Esophagus muscularis mucosa (tissue), 4 donors: ENCODE measurements around the gene NCOA3. TPM values are rescaled to one million over a fixed set of nuclear protein-coding genes. Genes with fewer than 3 reads are reported as not detected.

Source experiments
- DNase-seq: peaks from one replicate; pipeline ENCODE4 v3.0.0-alpha.2; 2017; ENCODE audit errors: extremely low spot score
- H3K27ac ChIP-seq, 4 donors: fragments of 200-600 bp; sonication (generic); replicated peaks in 1 of 4; 1 replicate in 3 of 4; 2 replicates in 1 of 4; pipeline ENCODE4 v1.5.1; 2016 to 2019; ENCODE audit warnings: mild to moderate bottlenecking in 1 of 4
- H3K27me3 ChIP-seq, 4 donors: fragments of 200-600 bp; sonication (generic); one replicate each; pipeline versions ENCODE4 v1.5.1 to v1.6.0; 2016 to 2019
- H3K36me3 ChIP-seq, 4 donors: fragments of 200-600 bp; sonication (generic); one replicate each; pipeline ENCODE4 v1.5.1; 2016 to 2019
- H3K4me1 ChIP-seq, 4 donors: fragments of 200-600 bp; sonication (generic); one replicate each; pipeline ENCODE4 v1.5.1; 2016 to 2019
- H3K4me3 ChIP-seq, 4 donors: fragments of 200-600 bp; sonication (generic); 1 replicate in 2 of 4; 2 replicates in 2 of 4; pipeline ENCODE4 v1.5.1; 2016 to 2019; ENCODE audit warnings: mild to moderate bottlenecking in 4 of 4, moderate library complexity in 1 of 4
- H3K9me3 ChIP-seq, 4 donors: fragments of 200-600 bp; sonication (generic); 1 replicate in 3 of 4; 2 replicates in 1 of 4; pipeline ENCODE4 v1.5.1; 2016 to 2019
- EP300 ChIP-seq: sonication (generic); formaldehyde crosslinking; IDR thresholded peaks from one replicate; pipeline ENCODE4 v1.6.1; 2017; ENCODE audit warnings: antibody characterized with exemption
- POLR2A ChIP-seq: fragments of 450-650 bp; IDR thresholded peaks from one replicate; pipeline ENCODE4 v1.6.1; 2017; ENCODE audit warnings: antibody characterized with exemption, moderate library complexity, mild to moderate bottlenecking, low read depth
- POLR2AphosphoS5 ChIP-seq, 2 donors: sonication (generic); formaldehyde crosslinking; IDR thresholded peaks; one replicate each; pipeline ENCODE4 v1.6.1; 2017; ENCODE audit warnings: antibody characterized with exemption in 2 of 2
- WGBS: methylation state at CpG from one replicate; pipeline ENCODE4 v1.1.5; 2018; 5-methylcytosine and 5-hydroxymethylcytosine counted together
- intact Hi-C: fragments of 100-400 bp; cut with DNase I; formaldehyde crosslinking; loops from one replicate; pipeline ENCODE4 v1.15.1; 2023
- total RNA-seq, 4 donors: library from RNA; depleted of rRNA; stranded (reverse); fragments of >200 nt; gene quantifications; one replicate each; pipeline versions ENCODE4 v1.1.0 to v1.2.1, GENCODE V29; 2016
- TF ChIP-seq, protein P1 (sequence below), 3 experiments: fragments of 200-600 bp in 2 of 3; fragments of 450-650 bp in 1 of 3; sonication (generic) in 2 of 3; IDR thresholded peaks; one replicate each; pipeline ENCODE4 v1.5.1; 2017 to 2019; ENCODE audit warnings: antibody characterized with exemption in 3 of 3, mild to moderate bottlenecking in 2 of 3, moderate library complexity in 1 of 3

NCOA3 gene
- total RNA-seq, 4 donors from 2014 or later, result 25.7 to 51.4 (median 35.8) TPM

DNA sequence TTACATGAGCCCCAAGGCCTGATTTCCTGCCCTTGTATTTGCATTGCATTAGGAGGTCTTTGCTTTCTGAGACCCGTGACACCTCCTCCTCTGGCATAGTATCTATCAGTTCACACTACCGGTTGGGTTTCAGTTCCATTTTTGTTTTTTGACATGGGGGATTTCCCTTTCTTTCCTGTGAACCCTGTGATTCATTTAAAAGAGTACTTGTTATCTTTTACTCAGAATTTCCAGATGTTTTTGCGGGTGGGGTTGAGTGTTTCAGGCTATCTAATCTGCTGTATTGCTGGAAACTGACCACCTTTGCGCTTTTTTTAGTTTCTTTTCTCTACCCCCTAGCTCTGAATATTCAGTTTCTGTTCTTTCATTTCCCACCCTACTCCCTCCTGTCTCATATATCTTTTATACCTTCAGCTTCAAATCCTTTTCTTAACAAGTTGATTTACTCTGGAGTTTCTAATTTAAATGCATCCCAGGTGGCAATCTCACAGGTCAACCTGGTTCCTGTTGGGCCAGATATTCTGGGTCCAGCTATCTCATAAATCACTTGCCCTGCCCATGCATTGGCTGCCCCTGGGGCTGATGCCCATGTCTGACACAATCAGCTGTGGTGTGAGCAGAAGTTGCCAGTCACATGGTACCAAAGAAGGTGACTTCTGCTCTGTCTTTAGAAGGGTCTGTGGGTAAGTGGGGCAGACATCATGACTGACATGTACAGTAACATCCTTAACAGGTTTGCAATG is 14.3 kb upstream of the NCOA3 start:
- Histone ChIP-seq H3K36me3 (no peaks in the 10 kb centered on the region), H3K9me3 (no peaks in the 10 kb centered on the region), H3K4me3 (no peak overlapping the region), H3K27me3 (no peaks in the 10 kb centered on the region), H3K4me1 (peaks cover 0 to 2% (median under 1%) of the 10 kb centered on the region in 4 donors), H3K27ac (no peak overlapping the region)
- TF ChIP-seq, protein P1, sequence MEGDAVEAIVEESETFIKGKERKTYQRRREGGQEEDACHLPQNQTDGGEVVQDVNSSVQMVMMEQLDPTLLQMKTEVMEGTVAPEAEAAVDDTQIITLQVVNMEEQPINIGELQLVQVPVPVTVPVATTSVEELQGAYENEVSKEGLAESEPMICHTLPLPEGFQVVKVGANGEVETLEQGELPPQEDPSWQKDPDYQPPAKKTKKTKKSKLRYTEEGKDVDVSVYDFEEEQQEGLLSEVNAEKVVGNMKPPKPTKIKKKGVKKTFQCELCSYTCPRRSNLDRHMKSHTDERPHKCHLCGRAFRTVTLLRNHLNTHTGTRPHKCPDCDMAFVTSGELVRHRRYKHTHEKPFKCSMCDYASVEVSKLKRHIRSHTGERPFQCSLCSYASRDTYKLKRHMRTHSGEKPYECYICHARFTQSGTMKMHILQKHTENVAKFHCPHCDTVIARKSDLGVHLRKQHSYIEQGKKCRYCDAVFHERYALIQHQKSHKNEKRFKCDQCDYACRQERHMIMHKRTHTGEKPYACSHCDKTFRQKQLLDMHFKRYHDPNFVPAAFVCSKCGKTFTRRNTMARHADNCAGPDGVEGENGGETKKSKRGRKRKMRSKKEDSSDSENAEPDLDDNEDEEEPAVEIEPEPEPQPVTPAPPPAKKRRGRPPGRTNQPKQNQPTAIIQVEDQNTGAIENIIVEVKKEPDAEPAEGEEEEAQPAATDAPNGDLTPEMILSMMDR (IDR thresholded peaks at IDR 0.05), result no peak
- TF ChIP-seq EP300, result no peak
- TF ChIP-seq POLR2A, result no peak
- no peak for TF ChIP-seq POLR2AphosphoS5 (IDR thresholded peaks at IDR 0.05)
- DNase-seq, result no peak
- WGBS, result 56% methylated on average over 4 of the region's 4 CpGs
- intact Hi-C loops, result no loop called here

DNA sequence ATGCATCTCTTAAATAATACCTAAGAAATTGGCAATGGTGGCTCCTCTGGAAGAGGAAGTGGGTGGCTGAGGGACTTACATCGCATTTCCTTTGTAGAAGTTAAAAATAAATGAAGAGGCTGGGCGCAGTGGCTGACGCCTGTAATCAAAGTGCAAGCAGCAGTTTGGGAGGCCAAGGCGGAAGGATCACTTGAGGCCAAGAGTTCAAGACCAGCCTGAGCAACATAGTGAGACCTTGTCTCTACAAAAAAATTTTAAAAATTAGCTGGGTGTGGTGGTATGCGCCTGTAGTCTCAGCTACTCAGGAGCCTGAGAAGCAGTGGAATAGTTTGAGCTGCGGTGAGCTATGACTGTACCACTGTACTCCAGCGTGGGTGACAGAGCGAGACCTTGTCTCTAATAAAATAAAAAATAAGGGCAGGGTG is 12.2 kb upstream of the NCOA3 start:
- Histone ChIP-seq H3K27ac (no peak overlapping the region), H3K36me3 (no peaks in the 10 kb centered on the region), H3K4me3 (no peak overlapping the region), H3K9me3 (no peaks in the 10 kb centered on the region), H3K27me3 (no peaks in the 10 kb centered on the region), H3K4me1 (peaks cover 20 to 22% (median 21%) of the 10 kb centered on the region in 4 donors)
- 78% methylated on average over 8 of the region's 8 CpGs for WGBS
- DNase-seq, result no peak
- intact Hi-C loops, result no loop called here
- TF ChIP-seq, protein P1 (IDR thresholded peaks at IDR 0.05), result no peak
- TF ChIP-seq POLR2A (no peak), EP300 (no peak), POLR2AphosphoS5 (IDR thresholded peaks at IDR 0.05) (no peak)

DNA sequence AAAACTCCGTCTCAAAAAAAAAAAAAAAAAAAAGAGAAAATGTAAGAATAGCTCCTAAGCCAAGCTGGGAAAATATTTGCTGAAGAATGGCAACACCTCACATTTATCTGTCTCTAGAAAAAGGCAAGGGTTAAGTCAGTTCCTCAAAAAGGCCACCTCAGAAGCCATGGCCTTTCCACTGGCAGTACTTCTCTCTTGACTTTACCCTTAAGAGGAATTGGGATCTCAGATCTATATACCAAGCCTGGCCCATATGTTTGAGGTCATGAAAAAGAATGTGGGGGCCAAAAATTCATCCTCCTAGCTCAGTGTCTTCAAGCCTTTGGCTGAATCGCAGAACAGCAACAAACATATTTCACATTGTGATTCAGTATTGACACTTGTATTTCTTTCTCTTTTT is 10.9 kb upstream of the NCOA3 start:
- intact Hi-C loops, result loop anchor here (10.0 kb wide), 1 partner anchor 236 kb away; no protein-coding TSS in a partner anchor
- TF ChIP-seq POLR2AphosphoS5 (IDR thresholded peaks at IDR 0.05), result no peak
- TF ChIP-seq, protein P1 (IDR thresholded peaks at IDR 0.05), result no peak
- H3K27me3 ChIP-seq, result no peaks in the 10 kb centered on the region
- DNase-seq, result no peak
- no peaks in the 10 kb centered on the region for H3K9me3 ChIP-seq
- no peaks in the 10 kb centered on the region for H3K36me3 ChIP-seq
- H3K4me1 ChIP-seq, result peaks cover 20 to 22% (median 21%) of the 10 kb centered on the region in 4 donors
- WGBS, result 95% methylated on average over 2 of the region's 2 CpGs
- H3K27ac ChIP-seq, result no peak overlapping the region
- H3K4me3 ChIP-seq, result no peak overlapping the region

DNA sequence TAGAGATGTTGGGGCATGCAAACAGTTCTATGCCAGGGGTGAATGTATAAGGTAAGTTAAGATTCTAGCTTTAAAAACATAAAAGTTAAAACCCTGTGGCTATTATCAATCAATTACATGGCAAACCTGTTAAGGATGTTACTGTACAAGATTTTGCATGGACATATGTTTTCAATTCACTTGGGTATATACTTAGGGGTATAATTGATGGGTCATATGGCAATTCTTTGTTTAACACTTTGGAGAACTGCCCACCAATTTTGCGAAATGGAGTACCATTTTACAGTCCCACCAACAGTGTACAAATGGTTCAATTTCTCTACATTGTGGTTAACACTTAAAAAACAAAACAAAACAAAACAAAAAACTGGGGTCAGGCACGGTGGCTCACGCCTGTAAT is 9.4 kb upstream of the NCOA3 start:
- TF ChIP-seq EP300 (no peak), POLR2AphosphoS5 (IDR thresholded peaks at IDR 0.05) (no peak)
- 88% methylated on average over 3 of the region's 3 CpGs for WGBS
- Histone ChIP-seq H3K4me1 (peaks cover 20 to 22% (median 21%) of the 10 kb centered on the region in 4 donors), H3K4me3 (no peak overlapping the region), H3K36me3 (no peaks in the 10 kb centered on the region), H3K27me3 (no peaks in the 10 kb centered on the region), H3K27ac (peak overlapping the region in 3 of 4 donors; percentile 71 to 84 (median 78)), H3K9me3 (no peaks in the 10 kb centered on the region)
- intact Hi-C loops, result loop anchor here (10.0 kb wide), 1 partner anchor 237 kb away; no protein-coding TSS in a partner anchor
- DNase-seq, result no peak

DNA sequence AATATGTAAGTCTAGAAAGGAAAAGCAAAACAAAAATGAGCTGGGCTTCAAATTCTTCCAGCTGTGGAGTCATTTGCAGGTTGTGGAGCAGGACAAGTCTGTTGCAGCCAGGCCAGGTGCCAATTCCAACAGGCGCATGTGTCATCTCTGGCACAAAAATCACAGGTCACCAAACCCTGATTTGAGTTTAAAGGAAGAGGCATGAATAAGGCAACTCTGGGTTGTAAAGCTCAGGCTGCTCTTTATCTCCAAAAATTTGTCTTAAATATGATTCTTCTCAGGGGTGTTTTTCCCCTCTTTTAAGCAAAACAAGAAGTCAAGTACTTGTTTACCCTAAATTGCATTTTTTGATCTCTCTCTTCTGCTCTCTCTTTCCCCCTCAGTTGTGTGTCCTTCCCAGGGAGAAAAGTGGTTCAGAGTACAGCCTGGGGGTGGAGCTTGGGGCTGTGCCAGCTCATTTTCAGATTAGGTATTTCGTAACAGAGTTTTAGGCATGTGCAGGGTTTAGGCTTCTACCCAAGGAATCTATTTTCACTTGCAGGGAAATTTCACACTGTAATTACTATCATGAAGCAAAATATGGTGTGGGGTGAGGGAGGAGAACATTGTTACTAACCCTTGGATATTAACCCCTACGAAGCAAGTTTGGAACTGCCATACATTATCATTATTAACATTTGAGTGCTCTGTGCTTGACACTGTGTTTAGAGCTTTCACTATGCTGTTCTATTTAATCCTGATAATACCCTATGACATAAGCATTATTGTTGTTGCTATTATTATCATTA is 8.3 kb upstream of the NCOA3 start:
- DNase-seq, result peak; percentile 97
- intact Hi-C loops, result loop anchor here (10.0 kb wide), 1 partner anchor 239 kb away; no protein-coding TSS in a partner anchor
- Histone ChIP-seq H3K36me3 (no peaks in the 10 kb centered on the region), H3K27me3 (no peaks in the 10 kb centered on the region), H3K4me1 (peaks cover 20 to 22% (median 21%) of the 10 kb centered on the region in 4 donors), H3K9me3 (no peaks in the 10 kb centered on the region), H3K27ac (peak overlapping the region; percentile 71 to 84 (median 78)), H3K4me3 (peak overlapping the region in 2 of 4 donors; percentile 16 to 36)
- 5% methylated on average over 3 of the region's 3 CpGs for WGBS
- TF ChIP-seq, protein P1 (IDR thresholded peaks at IDR 0.05), result no peak
- peak; percentile 42 to 55 for TF ChIP-seq POLR2AphosphoS5 (IDR thresholded peaks at IDR 0.05)
